SK-N-MC (cell line): ENCODE results near the gene SERPING1.

Source experiments
- EZH2 ChIP-seq: fragments of 200-600 bp; sonication (generic); IDR thresholded peaks from one replicate; pipeline ENCODE4 v1.6.1; 2017; ENCODE audit warnings: antibody characterized with exemption
- POLR2AphosphoS5 ChIP-seq: IDR thresholded peaks from 2 replicates; pipeline ENCODE4 v1.6.1; 2012; ENCODE audit warnings: mild to moderate bottlenecking, low read depth, low read length, borderline replicate concordance

GRCh38 chr11:57614234-57614772, 16.8 kb downstream of the SERPING1 start:
- TF ChIP-seq POLR2AphosphoS5 (no peak), EZH2 (no peak)
